ENCODE data around the gene GRSF1.

Gene GRSF1

DNA sequence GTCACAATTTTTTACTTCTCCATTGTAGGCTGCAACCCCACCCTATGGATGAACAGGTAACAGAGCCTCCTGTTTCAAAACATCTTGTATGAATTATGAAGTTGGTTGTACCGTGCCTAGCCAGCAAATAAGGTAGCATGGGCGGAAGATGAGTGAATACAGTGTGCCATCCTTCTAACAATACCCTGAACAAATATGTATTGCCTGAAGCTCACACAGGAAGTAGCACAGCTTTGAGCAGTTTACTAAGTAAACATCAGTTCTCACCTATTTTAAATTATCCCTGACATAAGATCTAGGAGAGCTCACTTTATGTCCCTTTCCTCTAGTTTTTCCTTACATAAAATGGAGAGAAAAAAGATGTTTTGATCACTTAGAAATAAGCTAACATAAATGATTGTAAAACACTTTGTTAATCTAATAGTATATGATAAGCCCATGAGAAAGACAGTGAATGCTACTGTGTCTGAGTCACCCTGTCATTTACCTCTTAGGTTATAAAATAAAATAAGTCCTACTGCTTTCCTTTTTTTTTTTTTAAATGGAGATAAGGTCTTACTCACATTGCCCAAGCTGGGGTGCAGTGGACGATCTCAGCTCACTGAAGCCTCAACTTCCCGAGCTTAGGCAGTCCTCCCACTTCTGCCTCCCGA, 36.6 kb downstream of the GRSF1 start:
- TF ChIP-seq CTCF (IDR thresholded peaks at IDR 0.05; ENCODE audit: low read depth, low read length, missing control alignments) = no peak
- in situ Hi-C loops (cut with HindIII; ENCODE audit: low sequenced_read_pairs) = no loop called here
- DNase-seq (ENCODE audit: low read depth) = no peak
- H3K4me3 ChIP-seq (ENCODE audit: low read depth, low read length) = no peak overlapping the region

- H3K4me3 ChIP-seq (ENCODE audit: low read depth, low read length) = no peak overlapping the region
- DNase-seq (ENCODE audit: low read depth) = no peak
- in situ Hi-C loops (cut with HindIII; ENCODE audit: low sequenced_read_pairs) = no loop called here
- TF ChIP-seq CTCF (IDR thresholded peaks at IDR 0.05; ENCODE audit: low read depth, low read length, missing control alignments) = no peak
Measured at GRCh38 chr4:70801265-70801809, 38.4 kb downstream of the GRSF1 start.

DNA sequence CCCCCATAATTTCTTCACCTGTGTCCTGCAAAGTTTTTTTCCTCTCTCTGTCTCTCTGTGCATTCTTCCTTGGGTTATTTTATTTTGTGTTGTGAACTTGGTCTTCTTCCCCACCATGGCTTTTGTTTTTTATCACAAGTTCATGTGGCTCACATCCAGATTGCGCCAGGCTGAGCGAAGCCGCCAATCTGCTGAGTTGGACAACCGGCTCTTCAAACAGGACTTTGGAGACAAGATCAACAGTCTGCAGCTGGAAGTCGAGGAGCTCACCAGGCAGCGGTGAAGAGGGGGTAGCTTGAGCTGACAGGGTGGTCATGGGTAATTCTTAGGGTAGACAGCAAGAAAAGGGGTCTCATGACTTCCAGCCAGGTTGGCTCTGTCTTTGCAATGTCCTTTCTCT, 46.1 kb downstream of the GRSF1 start:
- no peak for DNase-seq (ENCODE audit: low read depth)
- no peak for TF ChIP-seq CTCF (IDR thresholded peaks at IDR 0.05; ENCODE audit: low read depth, low read length, missing control alignments)
- in situ Hi-C loops (cut with HindIII; ENCODE audit: low sequenced_read_pairs) = no loop called here
- no peak overlapping the region for H3K4me3 ChIP-seq (ENCODE audit: low read depth, low read length)

GRCh38 chr4:70788733-70789132, 51.0 kb downstream of the GRSF1 start:
- H3K4me3 ChIP-seq (ENCODE audit: low read depth, low read length) = no peak overlapping the region
- in situ Hi-C loops (cut with HindIII; ENCODE audit: low sequenced_read_pairs) = no loop called here
- TF ChIP-seq CTCF (IDR thresholded peaks at IDR 0.05; ENCODE audit: low read depth, low read length, missing control alignments) = no peak
- no peak for DNase-seq (ENCODE audit: low read depth)

DNA sequence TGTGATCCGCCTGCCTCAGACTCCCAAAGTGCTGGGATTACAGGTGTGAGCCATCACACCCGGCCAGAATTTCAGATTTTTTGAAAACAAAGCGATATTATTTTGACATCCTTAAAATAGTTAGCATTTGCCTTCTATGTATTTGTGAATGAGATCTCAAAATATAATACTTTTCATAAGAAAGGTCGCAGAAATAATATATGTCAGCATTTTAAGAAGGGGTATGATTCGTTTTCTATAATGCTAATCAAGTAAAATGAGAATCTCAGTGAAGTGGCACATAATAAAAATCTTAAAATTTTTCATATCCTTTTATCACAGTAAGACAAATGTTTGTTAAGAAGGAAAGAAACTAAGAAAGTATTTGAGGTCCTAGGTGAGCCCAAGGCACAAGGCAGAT, 52.2 kb downstream of the GRSF1 start:
- no peak for DNase-seq (ENCODE audit: low read depth)
- no peak overlapping the region for H3K4me3 ChIP-seq (ENCODE audit: low read depth, low read length)
- TF ChIP-seq CTCF (IDR thresholded peaks at IDR 0.05; ENCODE audit: low read depth, low read length, missing control alignments) = no peak
- in situ Hi-C loops (cut with HindIII; ENCODE audit: low sequenced_read_pairs) = no loop called here

DNA sequence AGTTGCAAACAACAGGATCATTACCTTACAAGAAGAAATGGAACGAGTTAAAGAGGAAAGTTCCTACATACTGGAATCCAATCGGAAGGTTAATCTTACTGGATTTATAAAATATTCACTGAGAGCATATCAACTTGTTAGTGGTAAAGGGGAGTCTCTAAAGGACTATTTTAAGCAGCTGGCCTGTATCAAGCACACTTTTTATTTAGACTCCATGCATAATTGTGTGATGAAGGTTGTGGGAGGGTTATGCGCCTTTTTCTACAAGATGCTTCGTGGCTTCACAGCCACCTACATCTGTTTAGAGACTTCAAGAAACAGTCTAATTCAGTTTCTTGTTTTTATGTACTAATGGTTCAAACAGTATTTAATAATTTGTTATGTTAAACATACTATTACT, 56.6 kb downstream of the GRSF1 start:
- no peak for TF ChIP-seq CTCF (IDR thresholded peaks at IDR 0.05; ENCODE audit: low read depth, low read length, missing control alignments)
- no peak for DNase-seq (ENCODE audit: low read depth)
- no peak overlapping the region for H3K4me3 ChIP-seq (ENCODE audit: low read depth, low read length)
- in situ Hi-C loops (cut with HindIII; ENCODE audit: low sequenced_read_pairs) = no loop called here

Data from astrocyte of the cerebellum (primary cell).